ENCODE data around the gene PLGRKT.
"Not testable (repeated sequence)": the region's sequence is repeated elsewhere in the genome, so short reads cannot be mapped to it uniquely, and the experiment has no call there.

PLGRKT gene

GRCh38 chr9:5452286-5452609 is 14.5 kb upstream of the PLGRKT start:
- no peak for DNase-seq (ENCODE audit: low read depth)

- peak; percentile 82 for DNase-seq (ENCODE audit: low read depth)
Measured at GRCh38 chr9:5450359-5451091, 12.8 kb upstream of the PLGRKT start, which contains the start of gene CD274. Gene CD274, plus strand, starts transcription at chr9:5450542. Its CDS starts 5,572 bp downstream, at chr9:5456114.

GRCh38 chr9:5449521-5450358 is 12.0 kb upstream of the PLGRKT start:
- DNase-seq (ENCODE audit: low read depth), result no peak

GRCh38 chr9:5448461-5449435 is 11.0 kb upstream of the PLGRKT start:
- DNase-seq (ENCODE audit: low read depth), result no peak

GRCh38 chr9:5448016-5448415 is 10.3 kb upstream of the PLGRKT start:
- no peak for DNase-seq (ENCODE audit: low read depth)

- no peak for DNase-seq (ENCODE audit: low read depth)
Measured at GRCh38 chr9:5447337-5447736, 9.6 kb upstream of the PLGRKT start.

GRCh38 chr9:5446451-5447236 is 8.9 kb upstream of the PLGRKT start:
- DNase-seq (ENCODE audit: low read depth), result no peak

- DNase-seq (ENCODE audit: low read depth), result no peak
Measured at GRCh38 chr9:5445886-5446285, 8.2 kb upstream of the PLGRKT start.

GRCh38 chr9:5445096-5445495 is 7.4 kb upstream of the PLGRKT start:
- not testable (repeated sequence) for DNase-seq (ENCODE audit: low read depth)

GRCh38 chr9:5443850-5444249 is 6.1 kb upstream of the PLGRKT start:
- no peak for DNase-seq (ENCODE audit: low read depth)

- DNase-seq (ENCODE audit: low read depth), result no peak
Measured at GRCh38 chr9:5442400-5443011, 4.8 kb upstream of the PLGRKT start.

- no peak for DNase-seq (ENCODE audit: low read depth)
Measured at GRCh38 chr9:5441043-5441442, 3.3 kb upstream of the PLGRKT start.

- no peak for DNase-seq (ENCODE audit: low read depth)
Measured at GRCh38 chr9:5440426-5440825, 2.7 kb upstream of the PLGRKT start.

GRCh38 chr9:5438301-5439162 is 807 bp upstream of the PLGRKT start:
- DNase-seq (ENCODE audit: low read depth), result peak; percentile 36

- no peak for DNase-seq (ENCODE audit: low read depth)
Measured at GRCh38 chr9:5436441-5436840, 1.3 kb downstream of the PLGRKT start.

- no peak for DNase-seq (ENCODE audit: low read depth)
Measured at GRCh38 chr9:5435912-5436311, 1.8 kb downstream of the PLGRKT start.

- not testable (repeated sequence) for DNase-seq (ENCODE audit: low read depth)
Measured at GRCh38 chr9:5433841-5434810, 3.6 kb downstream of the PLGRKT start.

GRCh38 chr9:5433328-5433727 is 4.4 kb downstream of the PLGRKT start:
- DNase-seq (ENCODE audit: low read depth), result not testable (repeated sequence)

GRCh38 chr9:5432890-5433289 is 4.8 kb downstream of the PLGRKT start:
- not testable (repeated sequence) for DNase-seq (ENCODE audit: low read depth)

Data from stimulated activated CD4-positive, alpha-beta T cell treated with anti-CD3 and anti-CD28 coated beads, Interleukin-2, amount 100 ng/mL, for 4 hours (primary cell).